HG02610 (cell line): Measurements from ENCODE around the gene ARHGEF38.
"Not testable (repeated sequence)": the region's sequence is repeated elsewhere in the genome, so short reads cannot be mapped to it uniquely, and the experiment has no call there.

Source experiments
- ATAC-seq: cut with Tn5 transposase; IDR thresholded peaks from one replicate; pipeline ENCODE4 v1.9.1; 2021; ENCODE audit warnings: mild to moderate bottlenecking, moderate library complexity; ENCODE audit not compliant: unreplicated experiment

Gene ARHGEF38

DNA sequence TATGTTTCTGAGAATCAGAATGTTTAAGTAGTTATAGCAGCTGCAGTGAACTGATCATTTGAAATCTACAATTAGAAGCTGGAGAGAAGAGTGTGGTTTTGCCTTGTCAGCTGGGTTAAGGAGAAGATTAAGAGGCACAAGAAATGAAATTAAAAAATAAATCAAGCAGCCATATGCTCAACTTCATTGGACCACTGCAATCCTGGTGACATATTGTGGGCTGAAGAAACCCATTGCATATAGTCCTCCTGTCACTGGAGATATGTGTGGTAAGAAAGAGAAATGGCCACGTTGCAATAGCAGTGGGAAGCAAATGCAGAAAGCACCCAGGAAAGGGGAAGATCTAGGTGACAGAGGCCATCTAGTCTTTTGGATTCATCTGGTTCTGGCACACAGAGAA, 93.0 kb downstream of the ARHGEF38 start:
- no peak for ATAC-seq

DNA sequence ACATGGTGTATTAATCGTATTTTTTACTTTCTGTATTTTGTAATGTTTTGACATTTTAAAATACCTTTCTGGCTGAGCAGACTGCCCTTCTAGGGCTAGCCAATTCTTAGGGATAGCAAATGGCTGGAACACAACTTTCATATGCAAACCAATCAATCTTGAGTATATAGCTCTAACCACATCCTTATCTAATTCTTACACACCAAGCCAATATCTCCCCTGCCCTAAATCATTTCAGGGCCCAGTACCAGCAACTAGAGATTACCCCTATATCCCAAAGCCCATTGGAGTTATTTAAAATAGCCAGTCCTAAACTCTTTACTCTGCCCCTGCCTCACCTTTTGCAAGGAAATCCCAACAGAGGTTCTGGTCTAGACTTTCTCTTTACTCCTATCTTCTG, 97.8 kb downstream of the ARHGEF38 start:
- ATAC-seq: no peak

DNA sequence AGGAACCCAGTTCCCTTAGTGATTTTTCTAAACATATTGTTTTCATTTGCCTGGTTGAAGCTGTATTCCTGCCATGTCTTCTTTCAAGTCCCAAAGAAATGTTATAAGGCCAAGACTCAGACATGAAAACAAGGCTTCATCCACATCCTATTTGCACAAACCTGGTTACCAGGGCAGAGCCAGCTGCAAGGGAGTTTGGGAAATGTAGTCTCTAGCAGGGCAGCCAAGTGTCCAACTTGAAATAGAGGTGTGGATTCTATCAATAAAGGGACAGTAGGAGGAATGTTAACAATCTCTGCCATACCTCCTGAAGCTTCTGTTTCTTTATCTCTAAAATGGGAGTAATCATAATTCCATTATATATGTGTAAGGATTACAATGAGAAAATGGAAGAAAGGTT, 99.5 kb downstream of the ARHGEF38 start:
- ATAC-seq: no peak

DNA sequence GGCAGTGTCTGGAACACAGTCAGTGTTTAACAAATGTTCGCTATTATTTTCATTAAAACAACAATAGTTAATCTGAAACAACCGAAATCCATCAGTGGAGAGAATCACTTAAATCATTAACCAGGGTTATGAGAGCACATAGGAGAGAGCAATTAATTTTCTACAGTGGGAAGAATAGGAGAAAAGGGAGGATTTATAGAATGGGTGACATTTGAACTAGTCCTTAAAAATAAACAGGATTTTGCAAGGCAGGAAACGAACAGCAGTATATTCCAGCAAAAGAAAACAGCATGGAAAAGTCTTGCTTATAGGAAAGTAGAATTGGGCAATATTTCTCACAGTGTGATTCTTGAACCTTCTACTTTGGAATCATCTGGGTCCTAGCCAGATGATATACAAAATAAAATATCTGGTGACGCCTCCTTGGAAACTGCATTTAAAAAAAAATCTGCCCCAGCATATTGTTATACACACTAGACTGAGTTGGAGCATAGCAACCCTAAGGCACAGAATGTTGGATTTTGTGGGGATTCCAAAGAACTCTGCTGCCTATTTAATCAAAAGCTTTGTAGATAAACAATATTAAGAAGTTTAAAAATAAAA, 100.0 kb downstream of the ARHGEF38 start:
- no peak for ATAC-seq

DNA sequence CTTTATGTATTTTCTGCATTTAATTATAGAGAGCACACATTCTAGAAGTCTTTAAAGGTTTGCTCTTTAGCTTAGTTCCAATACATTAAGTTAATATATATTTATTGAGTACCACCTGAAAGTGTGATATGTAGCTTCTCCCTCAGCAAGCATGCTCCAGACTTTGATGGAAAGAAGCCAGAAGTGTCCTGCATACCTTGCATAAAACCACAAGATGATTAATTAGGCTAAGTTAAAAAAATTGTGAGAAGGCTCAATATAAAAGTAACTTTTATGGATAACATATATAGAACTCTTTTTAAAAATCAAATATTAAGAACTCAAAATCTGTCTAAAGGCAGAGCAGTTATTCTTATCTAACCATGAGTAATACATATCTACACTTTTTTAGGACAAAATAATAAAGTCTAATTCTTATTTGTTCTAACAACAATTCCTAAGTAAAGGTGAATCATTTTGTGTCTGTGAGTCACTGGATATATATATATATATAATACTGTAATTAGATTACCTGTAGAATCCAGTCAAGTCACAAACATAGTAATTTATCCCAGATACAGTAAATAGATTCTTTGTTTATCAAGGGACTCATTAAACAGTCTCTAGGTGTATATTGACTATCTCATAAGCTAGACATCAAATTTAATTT, 104.8 kb downstream of the ARHGEF38 start:
- no peak for ATAC-seq

DNA sequence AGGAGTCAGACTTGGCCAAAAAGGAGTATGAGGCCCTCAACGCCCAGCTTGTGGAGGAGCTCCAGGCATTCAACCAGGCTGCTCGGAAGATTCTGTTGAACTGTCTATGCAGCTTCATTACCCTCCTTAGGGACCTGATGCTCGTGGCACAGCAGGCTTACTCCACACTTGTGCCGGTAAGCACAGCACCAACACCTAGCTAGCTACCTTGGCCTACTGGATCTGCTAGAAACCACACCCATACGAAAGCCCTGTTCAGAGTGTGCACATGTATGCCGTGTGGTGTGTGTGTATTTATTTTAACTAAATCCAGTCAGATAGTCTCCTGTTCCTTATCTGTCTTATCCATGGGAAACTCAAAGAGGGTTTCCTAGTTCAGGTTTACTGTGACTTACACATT, 106.8 kb downstream of the ARHGEF38 start:
- no peak for ATAC-seq

DNA sequence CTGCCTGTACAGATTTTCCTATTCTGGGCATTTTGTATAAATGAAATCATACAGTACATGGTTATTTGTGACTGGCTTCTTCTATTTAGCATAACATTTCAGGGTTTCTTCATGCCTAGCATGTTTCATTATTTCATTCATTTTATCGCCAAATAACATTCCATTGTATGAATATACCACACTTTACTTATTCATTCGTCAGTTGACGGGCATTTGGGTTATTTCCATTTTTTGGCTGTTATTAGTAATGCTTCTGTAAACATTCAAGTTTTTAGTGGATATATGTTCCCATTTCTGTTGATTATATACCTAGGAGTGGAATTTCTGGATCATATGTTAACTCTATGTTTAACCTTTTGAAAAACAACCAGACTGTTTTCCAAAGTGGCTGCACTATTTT, 108.6 kb downstream of the ARHGEF38 start:
- ATAC-seq: no peak

DNA sequence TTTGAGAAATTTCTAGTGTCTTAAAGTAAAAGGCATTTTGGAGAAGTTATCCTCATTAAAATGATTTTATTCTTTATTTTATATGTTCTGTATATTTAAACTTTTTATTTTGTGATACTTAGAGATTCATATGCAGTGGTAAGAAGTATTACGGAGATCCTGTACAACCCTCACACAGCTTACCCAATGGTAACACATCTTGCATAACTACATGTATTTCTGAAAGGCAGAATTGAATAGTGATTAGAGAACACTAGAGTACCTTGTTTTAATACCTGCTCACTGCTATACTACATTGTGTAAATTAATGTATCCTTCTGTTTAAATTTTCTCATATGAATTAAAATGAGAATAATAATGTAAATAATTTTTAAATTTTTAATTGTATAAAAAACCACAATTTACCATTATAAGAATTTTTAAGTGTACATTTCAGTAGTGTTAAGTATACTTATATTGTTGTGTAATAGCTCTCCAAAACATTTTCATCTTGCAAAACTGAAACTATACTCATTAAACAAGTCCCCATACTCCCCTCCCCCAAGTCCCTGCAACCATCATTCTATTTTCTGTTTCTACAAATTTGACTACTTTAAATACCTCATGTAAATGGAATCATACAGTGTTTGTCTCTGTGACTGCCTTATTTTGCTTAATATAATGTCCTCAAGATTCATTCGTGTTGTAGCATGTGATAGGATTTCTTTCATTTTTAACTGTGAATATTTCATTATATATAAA, 110.7 kb downstream of the ARHGEF38 start:
- peak; percentile 39 for ATAC-seq

DNA sequence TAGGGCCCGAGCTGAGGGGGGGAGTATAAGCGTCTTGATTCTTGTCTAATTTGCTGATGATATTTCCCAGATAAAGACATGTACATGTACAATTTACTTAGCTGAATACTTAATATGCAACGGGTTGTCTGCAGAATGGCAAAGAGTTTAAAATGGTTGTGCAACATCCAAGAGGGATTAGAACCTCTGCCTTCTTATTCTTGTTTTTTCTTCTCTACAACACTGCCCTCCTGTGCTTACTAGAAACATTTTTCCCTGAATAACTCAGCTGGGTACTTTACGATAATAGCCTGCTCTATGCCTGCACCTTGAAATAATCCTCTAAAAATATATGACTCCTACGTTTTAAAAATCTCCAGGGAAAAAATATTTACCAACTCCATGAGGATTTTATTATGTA, 114.3 kb downstream of the ARHGEF38 start:
- ATAC-seq: no peak

DNA sequence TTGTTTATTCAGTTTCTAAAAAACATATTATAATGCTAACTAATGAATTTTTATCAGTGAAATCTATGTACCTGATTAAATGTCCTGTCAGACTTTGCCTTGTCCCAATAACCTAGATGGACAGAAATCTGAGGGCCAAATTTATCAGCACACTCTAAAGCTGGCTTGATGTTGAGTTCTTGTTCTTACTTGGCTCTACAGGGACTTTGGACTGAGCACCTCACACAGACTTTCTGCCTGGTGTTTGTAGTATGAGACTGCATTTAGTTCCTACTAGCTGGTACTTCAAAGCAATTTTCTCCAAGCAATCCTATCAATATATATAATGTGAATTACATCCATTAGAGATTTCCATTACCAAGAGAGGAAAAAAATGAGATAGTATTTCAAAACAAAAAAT, 118.3 kb downstream of the ARHGEF38 start:
- no peak for ATAC-seq

DNA sequence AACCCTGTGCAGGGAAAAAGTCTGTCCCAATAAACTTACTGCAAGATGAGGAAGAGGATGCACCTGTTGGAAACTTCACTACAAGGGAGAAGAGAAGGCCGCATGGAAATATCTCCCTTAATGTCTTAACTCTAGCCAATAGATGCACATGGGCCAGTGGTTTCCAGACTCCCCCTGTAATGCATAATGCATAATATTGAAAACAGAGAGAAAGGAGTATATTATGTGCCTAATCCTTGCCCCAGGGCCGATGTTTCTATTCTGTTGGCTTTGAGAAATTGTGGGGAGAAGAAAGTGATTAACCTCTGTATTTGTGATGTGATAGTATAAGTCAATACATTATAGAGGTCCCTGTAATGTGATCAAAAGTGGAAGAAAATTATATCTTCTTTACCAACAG, 118.9 kb downstream of the ARHGEF38 start:
- ATAC-seq: no peak

DNA sequence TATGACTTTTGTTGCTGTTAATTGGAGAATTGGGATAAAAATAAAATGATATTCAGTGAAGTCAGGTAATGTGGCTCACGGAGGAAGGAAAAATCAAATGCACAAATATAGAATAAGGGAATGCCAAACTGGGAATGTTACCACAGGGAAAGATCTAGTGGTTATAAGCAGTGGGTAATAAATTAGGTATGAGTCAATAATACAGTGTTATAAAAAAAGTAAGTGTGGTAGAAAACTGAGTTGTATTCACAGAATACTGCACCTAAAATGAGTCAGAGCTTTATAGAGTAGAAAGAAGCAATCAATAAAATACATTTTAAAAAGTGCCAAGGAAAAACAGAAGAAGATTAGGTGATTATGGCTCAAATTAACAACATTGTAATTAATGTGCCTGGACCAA, 121.6 kb downstream of the ARHGEF38 start:
- no peak for ATAC-seq

DNA sequence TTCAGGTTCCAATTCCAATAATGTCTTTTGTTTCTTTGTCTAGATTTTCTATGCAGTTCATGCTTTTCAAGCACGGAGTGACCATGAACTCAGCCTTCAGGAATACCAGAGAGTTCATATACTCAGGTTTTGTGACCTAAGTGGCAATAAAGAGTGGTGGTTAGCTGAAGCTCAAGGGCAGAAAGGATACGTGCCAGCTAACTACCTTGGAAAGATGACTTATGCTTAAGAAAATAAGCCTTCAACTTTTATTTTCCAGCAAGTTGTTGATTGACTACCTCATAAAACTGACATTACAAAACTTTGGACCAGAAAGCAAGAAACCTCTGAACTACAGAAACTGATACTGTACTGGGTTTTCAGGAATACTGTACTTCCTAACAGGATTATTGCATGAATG, 125.3 kb downstream of the ARHGEF38 start:
- no peak for ATAC-seq

DNA sequence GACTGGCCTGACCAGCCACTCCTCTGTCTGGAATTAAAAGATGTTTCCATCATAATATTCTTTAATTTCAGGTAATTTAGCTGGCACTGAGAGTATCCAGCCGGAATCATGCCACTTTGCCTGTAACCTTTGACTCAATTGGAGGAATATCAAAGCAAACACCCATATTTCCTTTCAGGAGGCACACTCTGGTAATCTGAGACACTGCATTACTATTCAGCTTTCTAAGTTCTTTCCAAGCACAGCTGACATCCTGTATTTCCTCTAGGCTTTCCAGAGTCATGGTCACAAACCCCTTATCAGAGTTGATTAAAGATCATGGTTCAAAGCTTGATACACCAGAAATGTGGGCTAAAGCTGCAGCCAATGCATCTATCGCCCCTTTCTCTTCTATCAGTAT, 126.8 kb downstream of the ARHGEF38 start:
- ATAC-seq: no peak

DNA sequence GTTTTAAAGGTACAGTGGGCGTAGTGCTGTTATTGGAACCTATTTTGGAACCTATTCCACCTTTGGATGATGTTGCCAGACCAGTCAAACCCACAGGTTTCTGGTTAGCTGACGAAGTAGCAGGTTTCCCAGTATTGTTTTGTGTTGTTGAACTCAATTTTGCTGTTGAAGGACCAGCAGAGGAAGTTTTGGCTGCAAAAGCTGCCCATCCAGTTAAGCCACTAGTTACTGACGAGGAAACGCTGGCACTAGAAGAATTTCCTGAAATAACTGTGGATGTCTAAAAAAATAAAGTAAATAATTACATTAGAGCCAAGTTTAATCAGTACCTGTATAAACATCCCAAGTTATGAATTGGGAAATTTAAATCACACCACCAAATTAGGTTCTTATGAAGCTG, 130.6 kb downstream of the ARHGEF38 start:
- ATAC-seq: no peak

DNA sequence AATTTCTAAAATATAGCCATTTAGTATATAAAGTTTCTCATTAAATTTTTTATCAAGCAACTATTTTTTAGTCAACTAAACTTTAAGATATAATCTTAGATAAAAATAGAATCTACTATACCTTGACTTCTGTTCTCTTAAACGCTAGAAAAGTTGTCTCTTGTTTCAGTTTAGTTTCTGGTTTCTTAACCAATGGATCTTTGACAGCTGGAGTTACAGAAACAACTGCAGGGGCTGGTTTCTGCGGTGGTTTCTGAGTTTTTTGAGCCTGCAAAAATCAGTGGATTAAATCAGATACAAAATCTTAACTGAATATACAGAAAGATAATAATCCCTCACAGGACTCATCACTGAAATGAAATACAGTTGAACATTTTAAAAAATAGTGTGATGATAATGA, 134.2 kb downstream of the ARHGEF38 start:
- ATAC-seq: no peak

DNA sequence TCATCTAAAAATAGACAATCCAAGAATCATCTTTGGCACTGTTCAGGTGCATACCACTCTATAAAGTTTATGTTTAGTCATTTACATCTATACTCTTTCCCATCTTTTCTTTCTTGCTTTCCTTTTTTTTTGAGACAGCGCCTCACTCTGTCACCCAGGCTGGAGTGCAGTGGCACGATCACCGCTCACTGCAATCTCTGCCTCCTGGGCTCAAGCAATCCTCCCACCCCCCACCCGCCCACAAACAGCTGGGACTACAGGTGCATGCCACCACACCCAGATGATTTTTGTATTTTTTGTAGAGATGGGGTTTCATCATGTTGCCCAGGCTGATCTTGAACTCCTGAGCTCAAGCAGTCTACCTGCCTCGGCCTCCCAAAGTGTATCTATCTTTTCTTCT, 142.4 kb downstream of the ARHGEF38 start:
- ATAC-seq: not testable (repeated sequence)

DNA sequence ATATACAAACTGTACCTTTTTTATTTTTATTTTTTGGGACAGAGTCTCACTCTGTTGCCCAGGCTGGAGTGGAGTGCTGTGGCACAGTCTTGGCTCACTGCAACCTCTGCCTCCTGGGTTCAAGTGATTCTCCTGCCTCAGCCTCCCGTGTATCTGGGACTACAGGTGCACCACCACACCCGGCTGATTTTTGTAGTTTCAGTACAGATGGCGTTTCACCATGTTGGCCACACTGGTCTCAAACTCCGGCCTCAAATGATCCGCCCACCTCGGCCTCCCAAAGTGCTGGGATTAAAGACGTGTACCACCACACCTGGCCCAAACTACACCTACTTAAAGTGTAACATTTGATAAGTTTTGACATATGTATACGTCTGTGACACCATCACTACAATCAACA, 143.4 kb downstream of the ARHGEF38 start:
- ATAC-seq: not testable (repeated sequence)

DNA sequence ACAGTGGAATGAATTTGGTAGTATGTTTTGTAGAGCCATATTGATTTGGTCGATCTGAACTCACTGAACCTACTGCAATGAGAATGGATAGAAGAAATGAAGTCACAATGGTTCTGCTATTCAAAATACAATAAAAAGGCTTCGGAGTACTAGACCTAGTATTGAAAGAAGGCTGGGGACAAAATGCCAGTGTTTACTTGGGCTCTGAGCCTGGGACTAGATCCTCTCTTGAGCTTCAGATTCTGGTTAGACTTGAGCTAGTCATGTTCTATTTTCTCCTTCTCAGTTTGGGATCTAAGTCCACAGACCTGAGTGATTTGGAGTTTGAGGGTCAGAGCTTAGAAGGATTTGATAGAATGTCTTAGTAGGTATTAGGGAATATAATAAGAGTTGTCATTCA, 146.2 kb downstream of the ARHGEF38 start:
- ATAC-seq: no peak

DNA sequence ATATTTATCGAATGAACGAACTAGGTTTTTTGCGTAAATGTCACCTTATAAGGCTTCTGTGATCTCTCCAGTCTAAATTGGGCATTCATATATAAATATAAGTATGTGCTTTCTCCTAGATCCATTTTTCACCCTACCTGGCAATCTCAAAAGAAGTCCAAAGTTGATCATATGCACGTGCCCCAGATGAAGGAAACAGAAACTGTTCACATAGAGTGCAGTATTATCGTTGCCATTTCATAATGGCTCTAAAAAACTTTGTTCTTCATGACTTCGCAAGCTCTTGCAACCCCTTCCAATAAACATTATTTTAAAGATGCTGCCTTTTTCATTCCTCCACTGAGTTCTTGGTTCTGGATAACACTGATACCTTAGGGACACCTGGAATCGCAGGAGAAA, 155.4 kb downstream of the ARHGEF38 start:
- no peak for ATAC-seq

DNA sequence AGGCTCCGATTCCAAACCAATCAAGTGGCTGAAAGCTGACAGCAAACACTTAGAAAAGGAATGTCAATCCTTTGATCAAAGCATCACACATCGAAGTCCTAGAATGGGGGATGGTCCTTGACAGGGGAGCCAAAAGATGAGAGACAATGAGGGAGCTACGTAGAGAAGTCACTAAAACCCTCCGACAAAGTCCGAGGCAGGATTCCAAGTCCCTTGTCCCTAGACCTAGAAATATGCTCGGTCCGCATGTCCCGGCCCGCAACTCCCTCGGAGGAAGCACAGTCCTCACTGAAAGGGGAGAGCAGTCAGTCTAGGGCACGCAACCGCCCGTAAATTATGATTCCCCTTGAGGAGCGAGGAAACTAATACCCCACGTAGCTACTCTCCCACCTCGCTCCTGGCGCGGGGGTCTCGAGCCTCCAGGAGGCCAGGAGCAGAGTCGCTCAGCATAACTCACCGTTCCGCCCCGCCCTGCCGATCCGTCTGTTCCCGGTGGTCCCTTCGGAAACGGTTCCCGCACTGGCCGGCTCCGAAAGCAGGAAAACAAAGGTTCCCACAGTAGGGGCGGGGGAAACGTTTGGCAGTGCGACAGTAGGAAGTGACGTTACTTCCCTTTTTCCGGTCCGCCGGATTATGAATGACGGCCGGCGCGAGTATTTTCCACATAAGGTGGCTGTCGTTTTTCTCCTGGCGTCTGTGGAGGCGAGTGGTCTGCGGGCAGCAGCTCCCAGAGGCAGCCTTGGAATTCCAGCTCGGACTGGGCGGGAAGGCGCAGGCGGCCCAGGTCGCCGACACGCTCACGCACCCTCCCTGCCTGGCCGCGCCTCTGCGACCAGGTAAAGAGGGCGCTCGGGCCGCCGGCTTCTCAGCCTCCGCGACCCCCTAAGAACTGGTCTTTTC, 156.0 kb downstream of the ARHGEF38 start, which contains the start of the genes GSTCD and INTS12:
Gene GSTCD (plus strand): TSS at position 604 of the 900 bp plus-strand sequence. CDS start 8,830 bp downstream, outside the sequence.
Gene INTS12 (minus strand): TSS at position 509 of the 900 bp plus-strand sequence. CDS start 8,684 bp downstream, outside the sequence.
- peak; percentile 77 for ATAC-seq
